Right hindlimb (tissue), 1 donor: ENCODE data around the gene PAK6.

Experiments used
- DNase-seq: peaks from one replicate; pipeline ENCODE4 v3.0.0-alpha.2; 2018

PAK6 gene

DNA sequence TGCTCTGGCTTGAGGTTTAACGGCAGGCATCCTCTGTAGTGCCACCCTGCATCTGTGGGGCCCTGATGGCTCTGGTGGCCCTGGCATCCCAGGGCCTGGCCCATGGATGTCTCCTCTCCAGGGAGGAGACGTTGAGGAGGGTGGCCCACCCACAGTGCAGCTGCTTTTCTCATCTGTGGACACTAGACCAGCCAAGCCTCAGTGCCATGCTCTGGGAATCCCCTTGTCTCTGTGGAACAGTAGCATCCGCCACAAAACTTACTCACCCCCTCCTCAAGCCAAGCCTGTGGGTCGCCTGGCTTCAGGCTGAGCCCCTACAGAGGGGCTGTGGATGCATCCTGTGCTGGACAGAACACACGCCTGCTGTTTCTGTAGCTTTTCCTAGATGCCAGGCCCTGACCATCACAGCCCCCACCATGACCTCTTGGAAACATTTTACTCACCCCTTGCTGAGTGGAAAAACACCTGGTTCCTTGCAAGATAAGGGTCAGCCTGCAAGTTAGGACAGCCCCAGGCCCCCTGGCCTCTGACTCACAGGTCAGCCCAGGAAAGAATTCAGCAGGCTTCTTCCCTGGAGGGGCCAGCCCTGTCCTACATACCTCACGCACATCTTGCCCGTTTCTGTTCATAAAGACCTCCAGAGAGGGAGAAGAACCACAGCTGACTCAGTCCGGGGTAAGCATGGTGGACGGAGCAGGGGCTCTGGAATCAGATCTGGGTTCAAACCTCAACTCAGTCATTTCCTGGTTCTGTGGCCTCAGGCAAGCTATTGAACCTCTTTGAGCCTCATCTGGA lies 19.0 kb downstream of the PAK6 start:
- no peak for DNase-seq

DNA sequence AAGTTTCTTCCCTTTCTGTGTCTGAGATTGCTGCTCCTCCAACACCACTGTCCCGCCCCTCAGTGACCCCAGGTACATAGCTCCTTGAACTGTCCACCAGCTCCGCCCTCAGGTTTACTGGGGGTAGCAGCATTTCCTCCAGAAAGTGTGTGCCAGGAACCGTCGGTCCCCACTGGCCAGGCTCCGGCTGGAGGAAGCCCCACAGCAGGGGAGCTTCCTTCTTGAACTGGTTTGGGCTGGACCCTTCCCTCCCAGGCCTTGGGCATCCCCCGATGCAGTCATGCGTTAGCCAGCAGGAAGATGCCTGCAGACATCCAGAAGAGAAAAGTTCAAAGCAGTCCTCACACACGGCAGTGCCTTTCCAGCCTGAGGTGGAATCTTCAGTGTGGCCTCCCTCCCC lies 19.7 kb downstream of the PAK6 start:
- no peak for DNase-seq

DNA sequence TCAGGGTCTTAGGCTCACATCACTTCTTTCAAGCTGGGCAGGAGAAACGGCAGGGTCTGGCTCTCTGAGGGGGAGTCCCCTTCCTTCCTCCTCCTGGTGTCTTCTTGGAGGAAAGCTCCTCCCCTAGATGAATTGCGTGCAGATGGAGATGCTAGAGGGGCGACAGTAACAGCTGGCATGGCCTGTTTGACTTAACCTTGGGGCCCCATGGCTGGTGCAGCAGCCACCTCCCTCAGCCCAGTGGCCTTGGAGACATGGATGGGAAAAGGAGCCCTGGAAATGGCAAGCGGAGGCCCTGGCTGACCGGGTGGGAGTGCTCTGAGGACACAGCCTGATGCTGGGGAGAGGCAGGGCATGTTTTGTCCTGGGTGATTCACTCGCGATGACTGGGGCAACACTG lies 20.2 kb downstream of the PAK6 start:
- no peak for DNase-seq

DNA sequence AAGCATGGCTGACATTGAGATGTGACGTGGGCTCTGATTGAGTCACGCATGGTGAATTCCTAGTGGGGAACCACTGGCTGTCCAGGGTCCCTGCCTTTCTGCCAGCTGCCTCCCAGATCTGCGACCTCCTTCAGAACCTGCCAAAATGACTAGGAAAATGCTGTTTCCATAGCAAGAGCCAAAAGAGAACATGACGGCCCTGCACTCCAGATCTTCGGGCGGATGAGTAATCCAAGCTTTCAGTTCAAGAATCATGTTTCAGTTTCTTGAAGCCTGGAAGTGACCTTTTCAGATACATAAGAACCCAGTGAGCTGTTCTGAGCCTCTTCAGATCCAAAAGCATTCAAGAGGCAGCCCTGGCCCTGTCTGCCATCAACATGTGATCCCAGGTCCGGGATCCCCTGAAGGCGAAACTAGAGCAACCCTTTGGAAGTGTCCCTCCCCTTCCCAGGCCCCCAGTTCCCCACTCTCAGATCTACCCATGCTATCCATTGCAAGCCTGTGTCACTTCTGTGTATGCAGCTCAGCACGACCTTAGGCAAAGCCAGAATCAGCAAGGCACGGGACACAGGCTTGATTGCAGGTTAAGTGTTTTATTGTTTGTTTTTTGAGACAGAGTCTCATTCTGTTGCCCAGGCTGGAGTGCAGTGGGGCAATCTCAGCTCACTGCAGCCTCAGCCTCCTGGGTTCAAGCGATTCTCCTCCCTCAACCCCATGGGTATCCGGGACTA lies 24.3 kb downstream of the PAK6 start:
- DNase-seq = no peak

DNA sequence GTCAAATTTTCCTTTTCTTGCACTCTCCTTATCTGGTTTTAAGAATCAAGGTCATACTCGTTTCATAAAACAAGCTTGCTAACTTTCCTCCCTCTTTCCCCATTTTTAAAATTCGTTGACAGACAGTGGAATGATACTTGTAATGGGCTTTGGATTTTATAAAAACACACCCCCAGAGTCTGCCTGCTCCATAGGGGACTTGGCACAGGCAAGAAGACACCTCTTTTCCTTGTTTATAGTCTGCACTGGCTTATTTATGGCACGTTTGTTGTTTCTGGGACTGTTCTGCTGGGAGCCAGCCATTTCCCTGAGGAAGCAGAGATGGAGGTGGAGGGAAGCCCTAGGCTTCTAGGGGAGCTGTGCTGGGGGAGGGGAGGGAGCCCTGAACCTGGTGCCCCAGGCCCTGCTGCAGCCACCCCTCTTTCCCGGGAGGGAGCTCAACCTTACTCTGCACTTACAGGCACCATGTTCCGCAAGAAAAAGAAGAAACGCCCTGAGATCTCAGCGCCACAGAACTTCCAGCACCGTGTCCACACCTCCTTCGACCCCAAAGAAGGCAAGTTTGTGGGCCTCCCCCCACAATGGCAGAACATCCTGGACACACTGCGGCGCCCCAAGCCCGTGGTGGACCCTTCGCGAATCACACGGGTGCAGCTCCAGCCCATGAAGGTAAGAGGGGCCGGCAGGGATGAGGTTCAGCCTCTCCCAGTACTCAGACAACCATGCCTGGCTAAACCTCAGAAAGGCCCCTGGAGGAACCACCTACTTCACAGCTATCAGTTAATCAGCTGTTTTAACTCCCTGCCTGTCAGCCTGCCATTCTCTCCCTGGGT lies 25.7 kb downstream of the PAK6 start:
- no peak for DNase-seq

DNA sequence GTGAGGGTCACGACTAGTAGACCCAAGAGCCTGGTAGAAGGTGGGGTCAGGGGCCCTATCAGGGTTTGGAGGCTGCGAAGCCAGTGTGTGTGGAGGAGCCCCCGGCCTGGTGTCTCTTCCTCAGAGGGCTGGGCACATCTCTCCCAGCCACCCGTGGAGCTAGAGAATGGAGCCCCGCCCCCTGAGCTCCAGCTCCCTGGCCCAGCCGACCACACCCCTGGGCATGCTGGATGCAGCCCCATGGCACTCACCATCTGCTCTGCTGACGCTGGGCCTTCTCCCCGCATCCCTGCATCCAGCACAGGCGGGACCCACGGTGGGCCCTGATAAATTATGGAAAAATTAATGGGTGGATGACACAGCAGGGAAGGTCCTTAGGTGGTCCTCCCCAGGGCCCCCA lies 26.5 kb downstream of the PAK6 start:
- no peak for DNase-seq

DNA sequence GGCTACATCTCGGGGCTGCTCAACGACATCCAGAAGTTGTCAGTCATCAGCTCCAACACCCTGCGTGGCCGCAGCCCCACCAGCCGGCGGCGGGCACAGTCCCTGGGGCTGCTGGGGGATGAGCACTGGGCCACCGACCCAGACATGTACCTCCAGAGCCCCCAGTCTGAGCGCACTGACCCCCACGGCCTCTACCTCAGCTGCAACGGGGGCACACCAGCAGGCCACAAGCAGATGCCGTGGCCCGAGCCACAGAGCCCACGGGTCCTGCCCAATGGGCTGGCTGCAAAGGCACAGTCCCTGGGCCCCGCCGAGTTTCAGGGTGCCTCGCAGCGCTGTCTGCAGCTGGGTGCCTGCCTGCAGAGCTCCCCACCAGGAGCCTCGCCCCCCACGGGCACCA lies 27.0 kb downstream of the PAK6 start:
- DNase-seq = no peak

DNA sequence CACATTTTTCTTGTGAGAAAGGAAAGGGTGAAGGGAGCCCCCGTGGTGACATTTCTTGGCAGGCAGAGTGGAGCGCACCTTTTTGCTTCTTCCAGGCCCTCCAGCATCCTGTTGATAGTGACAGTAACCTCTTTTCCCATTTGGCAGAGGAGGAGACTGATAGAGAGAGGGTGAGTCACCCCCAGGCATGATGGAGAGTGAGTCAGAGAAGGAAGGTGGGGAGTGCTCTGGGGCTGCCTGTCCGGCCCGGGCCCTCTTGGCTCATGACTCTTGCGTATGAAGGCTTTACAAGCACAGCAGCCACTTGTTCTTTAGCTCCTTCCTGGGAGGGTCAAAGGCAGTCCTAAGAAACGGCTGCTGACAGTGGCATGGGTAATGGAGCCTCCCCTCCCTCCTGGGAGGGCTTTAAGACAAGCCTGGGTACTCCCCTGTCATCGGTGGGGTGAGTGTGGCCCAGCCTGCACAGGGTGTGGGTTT lies 28.0 kb downstream of the PAK6 start:
- DNase-seq = no peak

DNA sequence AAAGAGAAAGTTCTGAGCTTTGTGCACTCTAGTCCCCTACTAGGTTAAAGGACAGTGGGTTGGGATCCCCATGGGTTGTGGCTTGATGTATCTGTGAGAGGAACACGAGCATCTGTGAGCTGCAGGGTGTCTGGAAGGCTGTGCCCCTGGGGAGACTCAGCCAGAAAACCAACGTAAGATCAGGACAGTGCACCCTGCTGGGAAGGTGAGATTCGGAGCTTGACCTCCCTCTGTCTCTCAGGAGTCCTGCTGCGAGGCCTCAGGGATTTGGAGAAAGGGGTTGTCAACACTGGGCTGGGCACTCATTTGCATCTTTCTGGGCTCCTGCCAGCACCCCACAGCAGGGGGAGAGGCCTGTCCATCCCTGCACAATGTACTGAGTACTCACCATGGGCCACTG lies 28.8 kb downstream of the PAK6 start:
- no peak for DNase-seq

DNA sequence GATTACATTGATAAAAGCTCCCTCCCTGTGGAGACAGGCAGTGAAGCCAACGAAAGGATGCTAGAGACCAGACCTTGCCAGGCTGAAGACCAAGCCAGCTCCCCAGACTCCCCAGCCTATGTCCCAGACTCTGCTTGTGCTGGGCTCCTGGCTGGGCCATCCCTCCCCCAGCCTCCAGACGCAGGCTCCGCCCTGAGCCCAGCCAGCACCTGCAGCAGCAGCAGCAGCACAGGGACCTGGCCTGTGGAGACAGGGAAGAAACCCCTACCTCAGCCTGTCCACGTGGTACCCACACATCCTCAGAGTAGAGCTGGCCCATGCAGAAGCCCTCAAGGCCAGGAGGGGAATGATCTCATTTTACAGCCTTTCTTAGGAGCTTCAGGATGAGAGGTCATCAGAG lies 30.7 kb downstream of the PAK6 start:
- no peak for DNase-seq

DNA sequence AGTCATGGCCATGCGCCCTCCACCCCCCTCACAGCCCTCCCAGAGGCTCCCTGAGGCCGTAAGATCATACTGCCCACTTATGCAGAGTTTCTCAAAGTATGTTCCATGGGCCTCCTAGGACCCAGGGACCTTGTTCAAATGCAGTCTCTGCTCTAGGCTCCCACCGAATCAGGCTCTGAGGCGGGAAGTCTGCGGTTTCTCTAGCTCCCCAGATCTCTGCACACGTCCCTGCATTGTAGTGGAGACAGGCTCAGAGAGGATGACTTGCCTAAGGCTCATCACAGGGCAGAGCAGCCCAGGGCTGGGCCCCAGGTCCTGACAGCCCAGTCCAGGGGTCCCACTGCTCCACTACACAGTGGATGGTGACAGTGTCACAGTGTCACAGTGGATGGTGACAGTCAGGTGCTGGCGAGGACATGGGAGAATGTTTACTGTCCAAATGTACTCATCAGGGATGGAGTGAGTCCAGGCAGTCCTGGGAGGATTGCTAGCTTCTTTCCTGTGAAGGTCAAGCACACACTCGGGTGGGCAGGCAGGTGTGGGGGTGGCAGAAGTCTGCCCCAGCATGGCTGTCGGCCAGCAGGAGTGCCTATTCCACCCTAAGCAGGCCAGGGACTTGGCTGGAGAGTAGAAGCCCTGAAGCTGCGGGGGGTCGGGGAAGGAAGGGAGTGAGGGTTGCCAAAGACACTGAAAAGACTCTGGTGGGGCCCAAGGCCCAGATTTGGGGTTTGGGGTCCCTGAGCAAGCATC lies 31.6 kb downstream of the PAK6 start:
- no peak for DNase-seq

DNA sequence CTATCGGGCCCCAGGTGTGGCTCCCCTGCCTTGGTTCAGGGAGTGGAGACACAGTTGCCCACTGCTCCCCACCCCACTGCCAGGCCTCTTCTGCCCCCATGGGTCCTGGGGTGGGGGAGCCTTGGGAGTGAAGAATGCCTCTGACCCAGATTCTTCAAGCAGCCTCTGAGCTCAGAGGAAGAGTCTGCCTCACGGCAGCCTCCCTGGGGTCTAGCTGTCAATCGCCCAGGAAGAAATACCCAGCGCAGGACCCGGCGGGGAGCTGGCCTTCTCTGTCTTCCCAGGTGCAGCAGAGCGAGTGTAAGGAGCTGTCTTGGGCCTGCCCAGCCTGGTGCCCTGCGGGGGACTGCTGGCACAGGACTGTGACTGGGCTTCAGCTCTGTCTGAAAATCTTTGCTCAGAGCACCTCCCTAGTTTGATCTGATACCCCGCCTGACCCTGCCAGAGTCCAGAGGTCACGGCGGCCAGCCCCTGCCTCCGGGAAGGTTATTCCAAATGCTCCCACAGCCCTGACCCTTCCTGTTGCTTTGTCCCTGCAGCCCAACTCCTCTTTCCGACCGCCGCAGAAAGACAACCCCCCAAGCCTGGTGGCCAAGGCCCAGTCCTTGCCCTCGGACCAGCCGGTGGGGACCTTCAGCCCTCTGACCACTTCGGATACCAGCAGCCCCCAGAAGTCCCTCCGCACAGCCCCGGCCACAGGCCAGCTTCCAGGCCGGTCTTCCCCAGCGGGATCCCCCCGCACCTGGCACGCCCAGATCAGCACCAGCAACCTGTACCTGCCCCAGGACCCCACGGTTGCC lies 33.0 kb downstream of the PAK6 start:
- no peak for DNase-seq

DNA sequence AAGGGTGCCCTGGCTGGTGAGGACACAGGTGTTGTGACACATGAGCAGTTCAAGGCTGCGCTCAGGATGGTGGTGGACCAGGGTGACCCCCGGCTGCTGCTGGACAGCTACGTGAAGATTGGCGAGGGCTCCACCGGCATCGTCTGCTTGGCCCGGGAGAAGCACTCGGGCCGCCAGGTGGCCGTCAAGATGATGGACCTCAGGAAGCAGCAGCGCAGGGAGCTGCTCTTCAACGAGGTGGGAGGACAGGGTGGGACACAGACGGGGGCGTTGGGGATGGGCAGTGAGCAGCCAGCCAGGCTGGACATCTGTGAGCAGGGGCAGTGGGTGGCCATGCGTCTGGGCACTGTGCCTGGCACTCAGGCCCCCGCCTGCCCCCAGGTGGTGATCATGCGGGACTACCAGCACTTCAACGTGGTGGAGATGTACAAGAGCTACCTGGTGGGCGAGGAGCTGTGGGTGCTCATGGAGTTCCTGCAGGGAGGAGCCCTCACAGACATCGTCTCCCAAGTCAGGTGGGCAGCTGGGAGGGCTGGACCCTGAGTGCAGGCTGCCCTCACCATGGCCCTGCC lies 33.7 kb downstream of the PAK6 start:
- DNase-seq = no peak

DNA sequence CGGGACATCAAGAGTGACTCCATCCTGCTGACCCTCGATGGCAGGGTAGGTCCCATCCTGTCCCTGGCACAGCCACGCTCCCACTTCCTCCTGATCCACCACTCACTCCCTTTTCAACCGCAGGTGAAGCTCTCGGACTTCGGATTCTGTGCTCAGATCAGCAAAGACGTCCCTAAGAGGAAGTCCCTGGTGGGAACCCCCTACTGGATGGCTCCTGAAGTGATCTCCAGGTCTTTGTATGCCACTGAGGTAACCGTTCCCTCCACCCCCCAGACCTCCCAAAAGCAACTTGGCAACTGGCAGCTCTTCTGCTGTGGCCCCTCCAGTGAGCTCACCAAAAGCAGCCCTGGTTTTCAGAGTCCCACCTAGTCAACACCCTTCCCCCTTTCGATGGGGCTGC lies 34.6 kb downstream of the PAK6 start:
- DNase-seq = no peak

DNA sequence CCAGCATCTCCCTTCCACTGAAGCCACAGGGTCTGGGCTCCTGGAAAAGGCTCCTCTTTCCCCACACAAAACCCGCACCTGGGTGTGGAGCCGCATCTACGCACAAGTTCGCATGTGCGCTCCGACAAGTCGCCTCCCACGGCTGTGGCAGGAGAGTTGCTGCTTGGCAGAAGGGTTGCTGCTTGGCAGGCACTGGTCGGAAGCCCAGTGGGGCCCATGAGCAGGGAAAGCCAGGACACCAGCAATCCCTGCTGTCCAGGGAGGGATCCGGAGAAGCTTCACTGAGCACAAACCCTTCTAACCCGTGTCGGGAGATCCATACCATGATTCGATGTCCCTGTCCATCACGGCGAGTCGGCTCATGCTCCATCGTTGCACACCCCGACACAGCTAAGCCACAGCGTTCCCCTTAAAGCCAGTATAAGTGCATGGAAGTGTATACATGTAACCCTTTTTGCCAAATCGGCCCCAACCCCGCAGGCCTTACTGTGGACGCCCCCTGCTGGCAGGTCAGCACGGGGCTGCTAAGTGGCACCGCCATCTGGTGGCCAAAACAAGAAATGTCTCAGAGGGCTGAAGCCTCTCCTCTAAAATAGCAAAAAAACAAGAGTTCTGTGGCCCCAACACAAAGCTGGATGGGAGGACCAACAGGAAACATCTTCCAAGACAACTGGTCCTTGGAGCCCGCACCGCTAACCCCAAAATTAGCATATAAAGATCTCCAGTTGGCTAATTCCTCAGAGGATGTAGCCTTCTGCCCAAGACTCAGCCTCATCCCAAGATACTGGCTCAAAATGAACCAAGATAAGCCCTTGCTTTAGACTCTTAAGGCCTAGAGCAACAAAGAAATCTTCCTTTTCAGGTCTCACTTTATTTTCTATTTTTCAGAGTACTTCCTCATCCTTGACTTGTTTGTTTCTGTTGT lies 35.7 kb downstream of the PAK6 start:
- peak; percentile 76 for DNase-seq

DNA sequence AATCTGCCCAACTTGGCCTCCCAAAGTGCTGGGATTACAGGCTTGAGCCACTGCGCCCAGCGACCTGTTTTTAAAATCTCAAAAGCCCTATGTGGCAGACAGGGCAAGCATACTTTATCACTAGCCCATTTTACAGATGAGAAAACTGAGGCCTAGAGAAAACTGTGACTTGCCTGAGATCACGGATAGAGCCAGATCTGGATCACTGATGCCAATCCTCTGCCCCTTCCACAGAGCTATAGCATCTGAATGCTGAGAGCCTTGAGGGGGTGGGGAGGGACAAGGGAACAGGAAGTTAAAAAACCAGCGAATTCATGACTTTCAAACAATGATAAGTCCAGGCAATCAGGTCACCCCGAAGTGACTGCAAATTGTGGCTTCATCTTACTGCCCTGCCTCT lies 36.7 kb downstream of the PAK6 start:
- no peak for DNase-seq

DNA sequence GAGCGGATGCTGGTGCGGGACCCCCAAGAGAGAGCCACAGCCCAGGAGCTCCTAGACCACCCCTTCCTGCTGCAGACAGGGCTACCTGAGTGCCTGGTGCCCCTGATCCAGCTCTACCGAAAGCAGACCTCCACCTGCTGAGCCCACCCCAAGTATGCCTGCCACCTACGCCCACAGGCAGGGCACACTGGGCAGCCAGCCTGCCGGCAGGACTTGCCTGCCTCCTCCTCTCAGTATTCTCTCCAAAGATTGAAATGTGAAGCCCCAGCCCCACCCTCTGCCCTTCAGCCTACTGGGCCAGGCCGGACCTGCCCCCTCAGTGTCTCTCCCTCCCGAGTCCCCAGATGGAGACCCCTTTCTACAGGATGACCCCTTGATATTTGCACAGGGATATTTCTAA lies 37.1 kb downstream of the PAK6 start:
- no peak for DNase-seq

DNA sequence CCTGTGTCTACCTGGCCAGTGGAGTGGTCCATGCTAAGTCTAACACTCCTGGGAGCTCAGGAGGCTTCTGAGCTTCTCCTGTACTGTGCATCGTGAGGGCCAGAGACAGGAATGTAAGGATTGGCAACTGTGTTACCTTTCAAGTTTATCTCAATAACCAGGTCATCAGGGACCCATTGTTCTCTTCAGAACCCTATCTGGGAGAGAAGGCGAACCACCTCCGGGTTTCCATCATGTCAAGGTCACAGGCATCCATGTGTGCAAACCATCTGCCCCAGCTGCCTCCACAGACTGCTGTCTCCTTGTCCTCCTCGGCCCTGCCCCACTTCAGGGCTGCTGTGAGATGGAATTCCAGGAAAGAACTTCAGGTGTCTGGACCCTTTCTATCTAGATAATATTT lies 38.1 kb downstream of the PAK6 start:
- DNase-seq = no peak

DNA sequence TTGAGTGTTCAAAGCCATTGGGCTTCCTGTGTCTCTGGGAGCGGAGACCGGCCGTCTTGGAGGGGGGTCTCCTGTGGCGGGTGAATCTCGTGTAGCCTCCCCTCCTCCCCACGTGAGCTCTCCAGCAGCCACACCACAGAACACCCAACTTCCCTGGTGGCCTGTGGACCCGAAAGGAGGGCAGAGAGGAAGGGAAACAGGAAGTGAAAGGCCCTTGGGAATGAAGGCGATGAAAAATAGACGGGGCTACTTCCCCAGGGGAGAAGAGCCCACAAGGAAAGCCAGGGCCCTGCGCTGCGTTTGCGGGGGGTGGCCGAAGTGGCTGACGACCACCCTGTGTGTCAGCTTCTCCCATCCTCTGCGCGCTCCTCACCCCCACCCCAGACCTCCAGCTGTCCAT lies 38.6 kb downstream of the PAK6 start:
- DNase-seq = no peak

DNA sequence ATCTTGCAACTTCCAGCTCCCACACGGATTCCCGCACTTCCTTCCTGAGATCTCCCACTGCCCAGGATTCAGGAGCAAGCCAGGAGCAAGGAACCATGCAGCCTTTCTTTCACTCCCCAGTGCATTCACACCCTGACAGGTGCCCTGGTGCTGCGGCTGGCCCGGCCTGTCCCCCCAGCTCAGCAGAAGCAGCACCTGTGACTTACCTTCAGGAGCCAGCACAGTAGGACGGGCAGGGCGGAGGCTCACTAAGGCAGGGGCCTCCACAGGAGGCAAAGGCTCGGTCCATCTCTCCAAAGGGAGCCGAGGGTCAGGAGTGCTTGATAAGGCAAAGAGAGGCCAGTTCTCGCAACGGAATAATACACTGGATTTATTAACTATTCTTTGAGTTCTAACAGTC lies 39.2 kb downstream of the PAK6 start:
- DNase-seq = no peak
